GM12864 (cell line): ENCODE data around the gene SYNPO2.

Experiments
- DNase-seq: peaks from one replicate; pipeline ENCODE4 v3.0.0-alpha.2; 2011; ENCODE audit warnings: low read depth
- H3K4me3 ChIP-seq: 2 replicates; pipeline ENCODE4 v1.5.1; 2011; ENCODE audit warnings: mild to moderate bottlenecking, low read depth, low read length, control low read depth
- TF ChIP-seq, protein P1 (sequence below): IDR thresholded peaks from 2 replicates; pipeline ENCODE4 v1.5.1; 2011; ENCODE audit warnings: low read depth, mild to moderate bottlenecking, moderate library complexity, low read length, control low read depth, inconsistent platforms; ENCODE audit errors: missing control alignments

Gene SYNPO2

DNA sequence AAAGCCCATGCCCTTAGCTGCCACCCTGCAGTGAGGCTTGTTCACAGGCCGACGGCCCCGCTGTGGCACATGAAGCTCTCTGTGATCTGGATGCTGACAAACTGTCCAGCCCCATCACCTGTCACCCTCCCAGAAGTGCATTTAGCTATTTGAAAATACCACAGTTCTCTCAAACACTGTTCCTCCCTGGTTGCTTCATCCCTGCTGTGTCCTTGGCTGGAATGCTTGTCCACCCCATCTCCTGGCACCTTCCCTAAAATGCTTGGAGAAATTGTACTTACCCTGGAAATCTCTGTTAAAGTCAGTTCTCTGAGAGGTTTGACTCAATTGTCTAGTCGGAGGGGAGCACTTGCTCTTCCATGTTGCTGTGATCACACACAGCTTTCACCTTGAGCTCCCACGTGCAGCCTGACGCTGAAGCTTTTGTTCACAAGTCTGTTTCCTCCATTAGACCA, 10.1 kb downstream of the SYNPO2 start:
- TF ChIP-seq, protein P1, sequence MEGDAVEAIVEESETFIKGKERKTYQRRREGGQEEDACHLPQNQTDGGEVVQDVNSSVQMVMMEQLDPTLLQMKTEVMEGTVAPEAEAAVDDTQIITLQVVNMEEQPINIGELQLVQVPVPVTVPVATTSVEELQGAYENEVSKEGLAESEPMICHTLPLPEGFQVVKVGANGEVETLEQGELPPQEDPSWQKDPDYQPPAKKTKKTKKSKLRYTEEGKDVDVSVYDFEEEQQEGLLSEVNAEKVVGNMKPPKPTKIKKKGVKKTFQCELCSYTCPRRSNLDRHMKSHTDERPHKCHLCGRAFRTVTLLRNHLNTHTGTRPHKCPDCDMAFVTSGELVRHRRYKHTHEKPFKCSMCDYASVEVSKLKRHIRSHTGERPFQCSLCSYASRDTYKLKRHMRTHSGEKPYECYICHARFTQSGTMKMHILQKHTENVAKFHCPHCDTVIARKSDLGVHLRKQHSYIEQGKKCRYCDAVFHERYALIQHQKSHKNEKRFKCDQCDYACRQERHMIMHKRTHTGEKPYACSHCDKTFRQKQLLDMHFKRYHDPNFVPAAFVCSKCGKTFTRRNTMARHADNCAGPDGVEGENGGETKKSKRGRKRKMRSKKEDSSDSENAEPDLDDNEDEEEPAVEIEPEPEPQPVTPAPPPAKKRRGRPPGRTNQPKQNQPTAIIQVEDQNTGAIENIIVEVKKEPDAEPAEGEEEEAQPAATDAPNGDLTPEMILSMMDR, result no peak
- no peak for DNase-seq
- no peak overlapping the region for H3K4me3 ChIP-seq

DNA sequence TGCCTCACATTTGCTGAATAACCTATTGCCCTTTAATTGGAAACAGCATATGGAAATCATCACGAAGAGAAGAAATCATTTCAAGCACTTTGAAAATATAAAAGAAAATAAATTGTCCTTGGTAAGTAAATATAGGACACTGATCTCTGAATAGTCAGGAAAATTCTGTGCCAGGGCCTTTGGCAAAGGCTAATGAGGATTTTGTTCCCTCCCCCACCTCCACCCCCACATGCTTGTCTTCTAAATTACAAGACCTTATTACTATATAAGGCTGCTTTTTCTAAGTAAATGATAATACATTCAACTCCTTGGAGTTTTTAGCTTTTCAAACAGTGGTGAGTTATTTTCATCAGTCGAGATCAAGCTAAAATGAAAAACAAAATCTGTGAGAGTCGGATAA, 15.8 kb downstream of the SYNPO2 start:
- no peak for DNase-seq
- no peak overlapping the region for H3K4me3 ChIP-seq
- TF ChIP-seq, protein P1, result no peak

DNA sequence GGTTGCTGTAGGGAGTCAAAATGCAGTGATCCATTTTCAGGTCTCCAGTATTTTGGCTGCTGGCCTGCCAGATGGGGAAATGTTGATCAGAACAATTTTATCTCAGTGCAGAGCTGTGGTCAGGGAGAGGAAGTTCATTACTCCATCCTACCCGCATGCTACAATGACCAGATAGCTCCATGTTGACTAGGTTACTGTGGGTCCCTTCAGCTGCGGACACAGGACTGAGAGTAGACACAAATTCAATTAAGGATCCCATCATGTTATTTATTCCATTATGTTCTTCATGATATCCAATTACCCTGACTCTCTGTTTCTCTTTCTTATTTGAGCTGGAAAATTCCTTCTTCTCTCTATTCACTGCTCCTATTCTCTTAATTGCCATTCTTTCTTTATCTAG, 16.3 kb downstream of the SYNPO2 start:
- TF ChIP-seq, protein P1, result no peak
- DNase-seq, result no peak

DNA sequence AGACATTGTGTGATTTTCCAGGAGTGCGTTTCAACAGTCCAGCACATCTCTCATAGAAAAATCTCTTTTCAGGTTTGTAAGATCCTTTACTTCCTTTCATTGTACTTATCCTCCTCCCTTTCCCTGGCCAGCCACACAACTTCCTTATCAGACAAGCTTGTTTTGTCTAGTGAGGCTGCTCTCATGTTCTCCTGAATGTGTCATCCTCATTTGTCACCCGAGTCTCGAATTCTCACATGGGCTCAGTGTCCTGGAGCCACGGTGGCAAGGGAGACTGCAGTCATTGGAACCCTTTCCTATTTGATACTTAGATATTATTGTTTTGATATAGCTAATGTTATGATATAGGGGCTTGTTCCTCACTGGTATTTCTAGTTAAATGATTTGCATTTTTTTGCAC, 16.9 kb downstream of the SYNPO2 start:
- DNase-seq, result no peak
- TF ChIP-seq, protein P1, result no peak
- no peak overlapping the region for H3K4me3 ChIP-seq

More for the DNA sequence above, 16.3 kb downstream of the SYNPO2 start:
- no peak overlapping the region for H3K4me3 ChIP-seq

DNA sequence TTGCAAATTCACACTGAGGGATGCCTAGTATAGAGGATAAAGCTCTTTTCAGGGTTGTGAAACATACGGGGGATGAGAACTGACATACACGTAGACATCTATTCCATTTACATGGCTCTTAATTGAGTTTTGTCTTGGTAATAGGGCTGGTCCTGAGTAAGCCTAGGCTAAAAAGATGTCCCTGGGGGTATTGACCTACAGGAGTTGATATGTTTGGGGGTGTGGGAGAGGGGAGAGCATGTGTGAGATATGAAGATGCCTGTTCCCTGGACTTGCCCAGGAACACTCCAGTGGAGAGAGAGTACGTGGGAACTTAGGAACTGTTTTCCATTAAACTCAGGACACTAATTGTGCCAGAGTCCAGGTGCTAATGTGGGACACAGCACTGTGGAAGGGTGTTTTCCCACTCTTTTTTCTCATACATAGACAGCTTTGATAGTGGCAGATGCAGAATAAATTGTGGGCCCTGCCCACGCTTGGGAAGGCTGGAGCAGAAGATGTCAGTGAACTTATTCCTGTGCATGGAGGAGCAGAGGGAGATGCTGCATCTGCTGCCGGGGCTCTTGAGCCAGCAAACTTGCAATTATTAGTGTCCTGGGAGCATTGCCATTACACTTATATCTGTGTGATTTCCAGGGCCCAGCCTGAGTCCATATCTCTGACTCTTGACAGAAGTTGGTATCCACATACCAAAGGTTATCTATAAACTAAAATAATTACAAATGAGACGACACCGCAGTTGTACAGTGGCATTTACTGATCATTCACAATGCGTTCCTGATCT, 20.7 kb downstream of the SYNPO2 start:
- H3K4me3 ChIP-seq, result no peak overlapping the region
- TF ChIP-seq, protein P1, result no peak
- DNase-seq, result no peak

DNA sequence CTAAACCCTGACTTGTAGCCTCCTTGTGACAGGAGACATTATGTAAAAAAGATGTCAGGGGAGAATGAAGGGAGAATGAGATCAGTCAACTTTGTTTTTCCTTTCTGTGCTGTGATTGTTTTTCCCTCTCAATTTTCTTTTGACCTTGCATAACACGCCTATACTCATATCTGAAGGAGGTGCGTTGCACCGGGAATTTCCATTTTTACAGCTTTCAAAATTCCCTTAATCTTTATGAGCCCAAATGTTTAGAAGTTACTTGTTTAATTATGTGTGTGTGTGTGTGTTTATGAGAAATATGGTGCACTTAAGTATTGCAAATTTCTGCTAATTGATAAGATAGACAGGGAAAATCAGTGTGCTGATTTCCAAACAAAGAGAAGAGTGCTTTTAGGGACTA, 21.6 kb downstream of the SYNPO2 start:
- TF ChIP-seq, protein P1, result no peak
- no peak for DNase-seq
- H3K4me3 ChIP-seq, result no peak overlapping the region

DNA sequence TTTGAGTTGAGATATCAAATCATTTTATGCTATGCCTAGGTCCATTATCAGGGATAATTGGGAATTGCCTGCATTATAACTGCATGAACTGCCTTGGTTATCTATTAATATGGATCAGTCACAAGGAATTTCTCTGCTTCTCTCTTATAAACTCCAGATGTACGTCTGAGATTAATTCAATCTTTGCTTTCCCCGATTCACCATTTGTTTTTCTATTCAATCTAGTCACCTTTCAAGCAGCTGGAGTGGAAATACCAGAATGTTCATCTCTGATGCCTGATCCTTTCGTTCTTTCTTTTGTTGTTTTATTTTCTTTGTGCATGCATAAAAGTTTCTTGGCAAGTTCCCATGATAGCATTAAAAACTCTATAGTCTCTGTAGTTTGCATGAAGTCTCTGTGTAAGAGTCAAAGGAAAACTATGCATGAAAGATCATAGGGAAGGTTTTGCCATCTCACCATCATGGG, 22.6 kb downstream of the SYNPO2 start:
- no peak for DNase-seq
- no peak overlapping the region for H3K4me3 ChIP-seq
- TF ChIP-seq, protein P1, result no peak
